Smooth muscle cell (in vitro differentiated cells): ENCODE results near the gene ZFHX2. TPM values are rescaled to one million over a fixed set of nuclear protein-coding genes. Genes with fewer than 3 reads are reported as not detected.

ENCODE experiments used
- DNase-seq: peaks from one replicate; lab custom pipeline; 2025; ENCODE audit not compliant: unreplicated experiment; lab: John Stamatoyannopoulos, UW
- H2AFZ ChIP-seq: fragments of 200-600 bp; sonication (generic); 2 replicates; pipeline ENCODE4 v1.6.0; 2016; ENCODE audit warnings: antibody characterized with exemption, low read depth, mild to moderate bottlenecking
- H3F3A ChIP-seq: fragments of 200-600 bp; sonication (generic); 2 replicates; pipeline ENCODE4 v1.6.0; 2017; ENCODE audit warnings: antibody characterized with exemption, low read depth
- H3K27ac ChIP-seq: fragments of 200-600 bp; sonication (generic); 2 replicates; pipeline ENCODE4 v1.5.1; 2016; ENCODE audit warnings: low read depth, mild to moderate bottlenecking
- H3K27me3 ChIP-seq: fragments of 200-600 bp; sonication (generic); 2 replicates; pipeline ENCODE4 v1.6.1; 2016; ENCODE audit warnings: low read depth, mild to moderate bottlenecking
- H3K36me3 ChIP-seq: fragments of 200-600 bp; sonication (generic); 2 replicates; pipeline ENCODE4 v1.5.1; 2016; ENCODE audit warnings: low read depth
- H3K4me1 ChIP-seq: fragments of 200-600 bp; sonication (generic); 2 replicates; pipeline ENCODE4 v1.5.1; 2016; ENCODE audit warnings: low read depth
- H3K4me2 ChIP-seq: fragments of 200-600 bp; sonication (generic); 2 replicates; pipeline ENCODE4 v1.6.0; 2016; ENCODE audit warnings: mild to moderate bottlenecking
- H3K4me3 ChIP-seq: fragments of 200-600 bp; sonication (generic); 2 replicates; pipeline ENCODE4 v1.5.1; 2016; ENCODE audit warnings: mild to moderate bottlenecking
- H3K79me2 ChIP-seq: fragments of 200-600 bp; sonication (generic); 2 replicates; pipeline ENCODE4 v1.6.0; 2016; ENCODE audit warnings: low read depth, mild to moderate bottlenecking
- H3K9ac ChIP-seq: fragments of 200-600 bp; sonication (generic); 2 replicates; pipeline ENCODE4 v1.6.0; 2016; ENCODE audit warnings: low read depth
- H3K9me3 ChIP-seq: fragments of 200-600 bp; sonication (generic); replicated peaks from 2 replicates; pipeline ENCODE4 v1.5.1; 2016; ENCODE audit warnings: low read depth
- H4K20me1 ChIP-seq: fragments of 200-600 bp; sonication (generic); 2 replicates; pipeline ENCODE4 v1.6.0; 2016; ENCODE audit warnings: low read depth
- WGBS: methylation state at CpG from one replicate; pipeline ENCODE4 v1.1.7; 2016; ENCODE audit warnings: low lambda C conversion rate; 5-methylcytosine and 5-hydroxymethylcytosine counted together
- polyA plus RNA-seq: library from polyadenylated mRNA; unstranded; fragments of >200 nt; fragmentation: Nextera tagmentation; extraction: Ambion mirVana; gene quantifications from 2 replicates; pipeline ENCODE4 v1.2.1, GENCODE V29; 2016
- total RNA-seq: library from RNA; depleted of rRNA; stranded (reverse); fragments of >200 nt; gene quantifications from 2 replicates; pipeline ENCODE4 v1.2.3, GENCODE V29; 2014
- TF ChIP-seq, protein P1 (sequence below): fragments of 200-600 bp; sonication (generic); IDR thresholded peaks from 2 replicates; pipeline ENCODE4 v1.5.1; 2017; ENCODE audit warnings: borderline replicate concordance, mild to moderate bottlenecking, antibody characterized with exemption; ENCODE audit not compliant: insufficient read depth, poor library complexity, severe bottlenecking

Gene ZFHX2
- total and polyA plus RNA-seq, 2 experiments from 2014 or later, result 0.27 to 1.4 TPM

DNA sequence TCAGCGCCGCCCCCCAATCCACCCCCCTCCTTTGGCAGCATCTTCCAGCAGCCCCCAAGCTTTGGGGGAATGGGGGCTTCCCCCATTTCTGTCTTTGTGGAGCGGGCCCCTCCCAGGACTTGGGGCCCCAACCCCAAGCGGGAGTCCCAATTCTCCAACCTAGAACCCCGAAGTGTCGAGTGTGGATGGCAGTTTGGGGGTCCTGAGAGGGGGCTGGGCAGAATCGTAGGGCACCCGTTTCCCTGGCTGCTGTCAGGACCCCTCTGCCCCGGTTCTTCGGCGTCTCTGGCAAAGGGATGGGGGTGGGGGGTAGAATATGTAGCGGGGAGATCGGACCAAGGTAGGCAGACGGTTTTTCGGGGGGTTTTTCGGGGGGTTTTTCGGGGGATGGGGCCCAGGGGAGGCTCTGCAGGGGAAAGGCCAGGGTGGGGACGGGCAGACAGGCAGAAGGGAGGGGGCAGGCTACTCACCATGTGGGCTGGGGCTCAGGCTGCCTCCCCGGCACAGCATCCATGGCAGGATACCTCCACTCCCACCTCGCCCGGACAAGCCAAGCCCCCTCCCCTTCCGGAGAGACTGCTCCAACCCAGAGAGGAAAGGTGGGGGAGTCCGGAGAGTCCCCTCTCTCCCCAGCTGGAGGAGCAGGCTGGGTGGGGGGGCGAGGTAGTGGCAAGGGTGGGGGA, 26.3 kb upstream of the ZFHX2 start:
- DNase-seq, result no peak
- Histone ChIP-seq H3F3A (no peaks in the 10 kb centered on the region), H3K4me1 (no peaks in the 10 kb centered on the region), H3K27ac (no peak overlapping the region), H3K4me3 (no peak overlapping the region), H3K9ac (no peak overlapping the region), H3K79me2 (no peaks in the 10 kb centered on the region), H4K20me1 (no peaks in the 10 kb centered on the region), H3K36me3 (no peaks in the 10 kb centered on the region), H3K27me3 (peaks cover 61% of the 10 kb centered on the region), H3K4me2 (peak overlapping the region; percentile 74), H2AFZ (no peak overlapping the region), H3K9me3 (no peaks in the 10 kb centered on the region)
- TF ChIP-seq, protein P1, sequence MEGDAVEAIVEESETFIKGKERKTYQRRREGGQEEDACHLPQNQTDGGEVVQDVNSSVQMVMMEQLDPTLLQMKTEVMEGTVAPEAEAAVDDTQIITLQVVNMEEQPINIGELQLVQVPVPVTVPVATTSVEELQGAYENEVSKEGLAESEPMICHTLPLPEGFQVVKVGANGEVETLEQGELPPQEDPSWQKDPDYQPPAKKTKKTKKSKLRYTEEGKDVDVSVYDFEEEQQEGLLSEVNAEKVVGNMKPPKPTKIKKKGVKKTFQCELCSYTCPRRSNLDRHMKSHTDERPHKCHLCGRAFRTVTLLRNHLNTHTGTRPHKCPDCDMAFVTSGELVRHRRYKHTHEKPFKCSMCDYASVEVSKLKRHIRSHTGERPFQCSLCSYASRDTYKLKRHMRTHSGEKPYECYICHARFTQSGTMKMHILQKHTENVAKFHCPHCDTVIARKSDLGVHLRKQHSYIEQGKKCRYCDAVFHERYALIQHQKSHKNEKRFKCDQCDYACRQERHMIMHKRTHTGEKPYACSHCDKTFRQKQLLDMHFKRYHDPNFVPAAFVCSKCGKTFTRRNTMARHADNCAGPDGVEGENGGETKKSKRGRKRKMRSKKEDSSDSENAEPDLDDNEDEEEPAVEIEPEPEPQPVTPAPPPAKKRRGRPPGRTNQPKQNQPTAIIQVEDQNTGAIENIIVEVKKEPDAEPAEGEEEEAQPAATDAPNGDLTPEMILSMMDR, result no peak
- 3% methylated on average over 10 of the region's 24 CpGs for WGBS

DNA sequence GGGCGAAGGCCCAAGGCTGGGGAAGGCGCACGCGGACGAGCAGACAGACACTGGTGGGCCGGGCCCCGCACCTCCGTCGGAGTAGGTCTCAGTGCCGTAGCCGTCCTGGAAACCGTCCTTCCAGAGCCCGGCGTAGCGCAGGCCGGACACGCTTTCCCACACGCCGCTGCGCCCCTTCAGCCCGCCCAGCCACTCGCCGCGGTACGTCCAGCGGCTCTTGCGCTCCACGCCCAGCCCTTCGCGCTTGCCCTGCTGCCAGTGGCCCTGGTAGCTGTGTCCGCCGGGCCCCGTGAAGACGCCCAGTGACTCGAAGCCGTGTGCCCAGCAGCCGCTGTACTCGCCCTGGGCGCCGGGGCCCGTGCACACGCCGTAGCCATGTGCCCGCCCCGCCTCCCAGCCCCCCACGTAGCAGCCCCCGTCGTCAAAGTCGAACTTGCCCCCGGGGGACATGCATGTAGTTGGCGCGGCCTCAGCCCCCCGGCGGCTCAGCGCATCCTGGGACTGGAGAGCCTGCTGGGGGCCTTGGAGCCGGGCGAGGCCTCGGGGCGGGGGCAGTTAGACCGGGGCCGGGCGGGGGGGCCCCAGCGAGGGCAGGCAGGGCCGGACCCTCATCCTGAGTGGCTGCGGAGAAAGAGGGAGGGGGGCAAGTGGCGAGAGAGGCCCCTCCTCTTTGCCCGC, 25.6 kb upstream of the ZFHX2 start:
- TF ChIP-seq, protein P1, result no peak
- peak overlapping the region; percentile 74 for H3K4me2 ChIP-seq

DNA sequence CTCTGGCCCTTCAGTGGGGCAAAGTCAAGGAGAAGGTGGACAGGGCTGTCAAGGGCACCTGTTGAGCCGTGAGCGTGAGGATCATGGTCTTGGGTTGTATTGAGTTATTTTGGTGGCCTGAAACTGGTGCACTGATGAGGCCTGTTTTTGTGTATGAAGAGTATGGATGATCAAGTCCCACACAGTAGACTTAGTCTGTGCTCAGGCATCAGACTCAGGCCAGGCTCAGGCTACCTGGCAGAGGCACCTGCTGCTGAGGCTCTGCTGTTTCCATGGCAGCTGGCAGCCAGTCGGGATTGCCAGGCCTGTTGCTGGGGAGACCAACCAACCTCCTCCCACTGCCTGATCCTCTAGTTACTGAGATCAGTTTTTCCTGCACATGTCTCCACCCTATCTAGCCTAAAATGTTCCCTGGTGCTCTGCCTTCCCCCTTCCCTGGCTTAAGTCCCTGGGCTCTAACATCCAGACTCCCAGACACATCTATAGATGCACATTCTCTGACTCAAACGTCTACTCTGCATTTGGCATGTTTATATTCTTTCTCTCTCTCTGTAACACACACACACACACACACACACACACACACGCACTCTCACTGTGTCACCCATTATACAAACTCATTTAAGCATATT, 21.9 kb upstream of the ZFHX2 start:
- Histone ChIP-seq H3K79me2 (no peaks in the 10 kb centered on the region), H4K20me1 (no peaks in the 10 kb centered on the region), H3K9ac (no peak overlapping the region), H3K9me3 (no peaks in the 10 kb centered on the region), H2AFZ (no peak overlapping the region), H3K27ac (no peak overlapping the region), H3K36me3 (no peaks in the 10 kb centered on the region), H3K27me3 (peaks cover 46% of the 10 kb centered on the region), H3K4me3 (no peak overlapping the region), H3F3A (peaks cover 3% of the 10 kb centered on the region), H3K4me2 (no peak overlapping the region), H3K4me1 (peaks cover 7% of the 10 kb centered on the region)
- WGBS, result 69% methylated on average over 5 of the region's 5 CpGs
- no peak for DNase-seq
- TF ChIP-seq, protein P1, result no peak

More for the DNA sequence above, 25.6 kb upstream of the ZFHX2 start:
- Histone ChIP-seq H3K9me3 (no peaks in the 10 kb centered on the region), H3K27me3 (peaks cover 61% of the 10 kb centered on the region), H3F3A (no peaks in the 10 kb centered on the region), H3K79me2 (no peaks in the 10 kb centered on the region), H3K27ac (no peak overlapping the region), H4K20me1 (no peaks in the 10 kb centered on the region), H2AFZ (no peak overlapping the region), H3K9ac (no peak overlapping the region), H3K4me3 (peak overlapping the region; percentile 34), H3K36me3 (no peaks in the 10 kb centered on the region), H3K4me1 (no peaks in the 10 kb centered on the region)
- no peak for DNase-seq
- 2% methylated on average over 35 of the region's 67 CpGs for WGBS
